Osteoblast (primary cell): Measurements from ENCODE around the gene PTF1A. TPM values are rescaled to one million over a fixed set of nuclear protein-coding genes. Genes with fewer than 3 reads are reported as not detected.

Source experiments
- DNase-seq: peaks from one replicate; pipeline ENCODE4 v3.0.0; 2011; ENCODE audit warnings: low spot score, mixed read lengths; ENCODE audit not compliant: insufficient read length; ENCODE audit errors: missing footprints
- H2AFZ ChIP-seq: 2 replicates; pipeline ENCODE4 v1.6.0; 2011; ENCODE audit warnings: mild to moderate bottlenecking, low read length
- H3K27ac ChIP-seq: 2 replicates; pipeline ENCODE4 v1.5.1; 2011; ENCODE audit warnings: mild to moderate bottlenecking, low read depth, low read length, moderate library complexity
- H3K27me3 ChIP-seq: 2 replicates; pipeline ENCODE4 v1.6.0; 2012; ENCODE audit warnings: mild to moderate bottlenecking, control low read depth, inconsistent platforms, low read length, moderate library complexity; ENCODE audit not compliant: insufficient read depth
- H3K36me3 ChIP-seq: 2 replicates; pipeline ENCODE4 v1.5.1; 2011; ENCODE audit warnings: mild to moderate bottlenecking, low read length, control low read depth, moderate library complexity; ENCODE audit not compliant: insufficient read depth
- H3K4me1 ChIP-seq: 2 replicates; pipeline ENCODE4 v1.5.1; 2011; ENCODE audit warnings: mild to moderate bottlenecking, low read length, control low read depth, moderate library complexity; ENCODE audit not compliant: insufficient read depth
- H3K4me2 ChIP-seq: 2 replicates; pipeline ENCODE4 v1.6.0; 2011; ENCODE audit warnings: mild to moderate bottlenecking, low read length; ENCODE audit not compliant: insufficient read depth
- H3K4me3 ChIP-seq: fragments of 200-600 bp; sonication (generic); 3 replicates; pipeline ENCODE4 v1.5.1; 2012; ENCODE audit warnings: mild to moderate bottlenecking, low read length, inconsistent platforms; ENCODE audit not compliant: insufficient read depth
- H3K79me2 ChIP-seq: 2 replicates; pipeline ENCODE4 v1.6.0; 2012; ENCODE audit warnings: mild to moderate bottlenecking, low read length, control low read depth, inconsistent platforms; ENCODE audit not compliant: insufficient read depth
- H3K9me3 ChIP-seq: 2 replicates; pipeline ENCODE4 v1.5.1; 2011; ENCODE audit warnings: low read depth, low read length, control low read depth
- H4K20me1 ChIP-seq: 2 replicates; pipeline ENCODE4 v1.6.0; 2012; ENCODE audit warnings: mild to moderate bottlenecking, low read length, control low read depth; ENCODE audit not compliant: insufficient read depth
- CTCF ChIP-seq: IDR thresholded peaks from 2 replicates; pipeline ENCODE4 v1.5.1; 2011; ENCODE audit warnings: mild to moderate bottlenecking, low read depth, low read length, moderate library complexity; ENCODE audit errors: extremely low read depth
- total RNA-seq: library from RNA; depleted of rRNA; stranded (reverse); fragments of >200 nt; gene quantifications from 2 replicates; pipeline ENCODE4 v1.2.3, GENCODE V29; 2012

The PTF1A gene
- not detected in 2 replicates for total RNA-seq

GRCh38 chr10:23191764-23192711 is at the start of gene PTF1A:
Gene PTF1A, plus strand, starts transcription at chr10:23192312. Its CDS starts 219 bp downstream, at chr10:23192531.
- peaks cover 65% of the 10 kb centered on the region for H3K27me3 ChIP-seq
- H3K79me2 ChIP-seq = no peaks in the 10 kb centered on the region
- H2AFZ ChIP-seq = no peak within 1 kb of the TSS
- DNase-seq = peak; percentile 88
- no peaks in the 10 kb centered on the region for H3K36me3 ChIP-seq
- no peak within 1 kb of the TSS for H3K4me3 ChIP-seq
- no peaks in the 10 kb centered on the region for H4K20me1 ChIP-seq
- no peak for TF ChIP-seq CTCF
- H3K27ac ChIP-seq = no peak within 1 kb of the TSS
- H3K9me3 ChIP-seq = no peaks in the 10 kb centered on the region
- no peaks in the 10 kb centered on the region for H3K4me1 ChIP-seq
- no peak within 1 kb of the TSS for H3K4me2 ChIP-seq

- H3K4me1 ChIP-seq = no peaks in the 10 kb centered on the region
- no peak overlapping the region for H3K4me2 ChIP-seq
- TF ChIP-seq CTCF = no peak
- H2AFZ ChIP-seq = no peak overlapping the region
- no peaks in the 10 kb centered on the region for H3K27me3 ChIP-seq
- no peaks in the 10 kb centered on the region for H3K36me3 ChIP-seq
- no peaks in the 10 kb centered on the region for H3K9me3 ChIP-seq
- no peak overlapping the region for H3K4me3 ChIP-seq
- H3K79me2 ChIP-seq = no peaks in the 10 kb centered on the region
- no peak overlapping the region for H3K27ac ChIP-seq
- no peaks in the 10 kb centered on the region for H4K20me1 ChIP-seq
- no peak for DNase-seq
Measured at GRCh38 chr10:23146258-23146657, 45.9 kb upstream of the PTF1A start.

- H3K27me3 ChIP-seq = no peaks in the 10 kb centered on the region
- no peak overlapping the region for H3K4me2 ChIP-seq
- no peak overlapping the region for H3K27ac ChIP-seq
- no peaks in the 10 kb centered on the region for H3K36me3 ChIP-seq
- H4K20me1 ChIP-seq = no peaks in the 10 kb centered on the region
- no peaks in the 10 kb centered on the region for H3K79me2 ChIP-seq
- H3K9me3 ChIP-seq = no peaks in the 10 kb centered on the region
- H3K4me3 ChIP-seq = no peak overlapping the region
- no peak for DNase-seq
- TF ChIP-seq CTCF = no peak
- no peak overlapping the region for H2AFZ ChIP-seq
- H3K4me1 ChIP-seq = no peaks in the 10 kb centered on the region
Measured at GRCh38 chr10:23147035-23147434, 45.1 kb upstream of the PTF1A start.

GRCh38 chr10:23148214-23148613 is 43.9 kb upstream of the PTF1A start:
- H3K27me3 ChIP-seq = no peaks in the 10 kb centered on the region
- no peaks in the 10 kb centered on the region for H3K36me3 ChIP-seq
- no peaks in the 10 kb centered on the region for H3K4me1 ChIP-seq
- H4K20me1 ChIP-seq = no peaks in the 10 kb centered on the region
- no peak for TF ChIP-seq CTCF
- H3K27ac ChIP-seq = no peak overlapping the region
- no peaks in the 10 kb centered on the region for H3K79me2 ChIP-seq
- no peak for DNase-seq
- no peak overlapping the region for H3K4me2 ChIP-seq
- no peaks in the 10 kb centered on the region for H3K9me3 ChIP-seq
- H2AFZ ChIP-seq = no peak overlapping the region
- H3K4me3 ChIP-seq = no peak overlapping the region
